Measurements from ENCODE around the gene NACC2.

The NACC2 gene

DNA sequence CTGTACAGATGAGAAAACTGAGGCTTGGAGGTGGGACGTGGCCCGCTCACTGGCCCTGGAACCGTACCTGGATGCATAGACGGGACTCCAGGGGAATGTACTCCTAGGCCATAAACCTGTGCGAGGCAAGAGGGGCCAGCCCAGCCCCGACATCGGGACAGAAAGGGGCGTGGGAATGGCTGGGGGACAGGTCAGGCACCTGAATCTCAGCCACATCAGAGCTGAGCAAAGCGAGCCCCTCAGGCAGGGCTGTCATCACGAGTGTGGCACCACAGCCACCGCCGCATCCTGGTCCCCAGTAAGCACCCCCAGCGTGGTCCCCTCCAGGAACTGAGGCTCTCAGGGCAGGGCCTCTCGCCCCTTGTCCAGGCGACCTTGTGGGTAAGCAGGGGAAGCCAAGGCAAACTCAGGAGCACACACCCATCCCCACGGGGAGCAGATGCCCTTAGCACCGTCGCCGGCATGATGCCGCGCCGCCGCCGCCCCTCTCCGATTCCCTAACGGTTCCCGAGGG, 16.5 kb downstream of the NACC2 start:
- no peaks in the 10 kb centered on the region for H3K27me3 ChIP-seq (ENCODE audit: insufficient read depth, low read length, poor library complexity, severe bottlenecking)
- H3K9ac ChIP-seq (ENCODE audit: low read depth, low read length, poor library complexity, severe bottlenecking), result no peak overlapping the region

DNA sequence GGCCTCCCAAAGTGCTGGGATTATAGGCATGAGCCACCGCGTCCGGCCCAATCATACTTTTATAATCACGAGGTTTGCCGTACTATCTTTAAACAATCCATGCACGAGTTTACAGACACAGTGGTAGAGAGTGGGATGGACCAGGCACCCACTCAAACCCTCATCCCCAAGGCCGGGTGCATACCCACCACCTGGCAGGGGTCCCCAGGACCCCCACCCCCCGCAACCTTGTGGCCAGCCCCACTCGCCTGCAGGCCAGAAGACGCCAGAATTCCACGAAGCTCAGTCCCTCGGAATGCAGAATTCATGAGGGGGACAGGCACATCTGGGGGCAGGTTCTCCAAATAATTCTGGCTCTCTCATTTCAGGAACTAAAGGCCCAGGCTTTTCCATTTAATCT, 17.1 kb downstream of the NACC2 start:
- Histone ChIP-seq H3K4me3 (ENCODE audit: low read length, poor library complexity, severe bottlenecking) (no peak overlapping the region), H3K9me2 (replicated peaks; ENCODE audit: low read depth, low read length) (no peaks in the 10 kb centered on the region), H3K9ac (ENCODE audit: low read depth, low read length, poor library complexity, severe bottlenecking) (no peak overlapping the region), H3K9me3 (ENCODE audit: insufficient read depth, low read depth, low read length) (no peaks in the 10 kb centered on the region), H4K20me1 (ENCODE audit: insufficient read depth, low read length, poor library complexity, severe bottlenecking) (no peaks in the 10 kb centered on the region), H3K79me2 (ENCODE audit: insufficient read depth, low read length) (no peaks in the 10 kb centered on the region), H3K4me2 (ENCODE audit: low read depth, low read length, poor library complexity, severe bottlenecking) (no peak overlapping the region), H3K36me3 (ENCODE audit: insufficient read depth, low read length) (no peaks in the 10 kb centered on the region), H3K4me1 (ENCODE audit: insufficient read depth, low read length, poor library complexity, severe bottlenecking) (peaks cover 6% of the 10 kb centered on the region), H2AFZ (ENCODE audit: low read length) (no peak overlapping the region), H3F3A (ENCODE audit: low read depth) (no peaks in the 10 kb centered on the region), H3K27me3 (ENCODE audit: insufficient read depth, low read length, poor library complexity, severe bottlenecking) (no peaks in the 10 kb centered on the region)
- TF ChIP-seq, protein P1, sequence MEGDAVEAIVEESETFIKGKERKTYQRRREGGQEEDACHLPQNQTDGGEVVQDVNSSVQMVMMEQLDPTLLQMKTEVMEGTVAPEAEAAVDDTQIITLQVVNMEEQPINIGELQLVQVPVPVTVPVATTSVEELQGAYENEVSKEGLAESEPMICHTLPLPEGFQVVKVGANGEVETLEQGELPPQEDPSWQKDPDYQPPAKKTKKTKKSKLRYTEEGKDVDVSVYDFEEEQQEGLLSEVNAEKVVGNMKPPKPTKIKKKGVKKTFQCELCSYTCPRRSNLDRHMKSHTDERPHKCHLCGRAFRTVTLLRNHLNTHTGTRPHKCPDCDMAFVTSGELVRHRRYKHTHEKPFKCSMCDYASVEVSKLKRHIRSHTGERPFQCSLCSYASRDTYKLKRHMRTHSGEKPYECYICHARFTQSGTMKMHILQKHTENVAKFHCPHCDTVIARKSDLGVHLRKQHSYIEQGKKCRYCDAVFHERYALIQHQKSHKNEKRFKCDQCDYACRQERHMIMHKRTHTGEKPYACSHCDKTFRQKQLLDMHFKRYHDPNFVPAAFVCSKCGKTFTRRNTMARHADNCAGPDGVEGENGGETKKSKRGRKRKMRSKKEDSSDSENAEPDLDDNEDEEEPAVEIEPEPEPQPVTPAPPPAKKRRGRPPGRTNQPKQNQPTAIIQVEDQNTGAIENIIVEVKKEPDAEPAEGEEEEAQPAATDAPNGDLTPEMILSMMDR (conservative IDR thresholded peaks at IDR 0.05; ENCODE audit: low read length), result no peak
- no peak for TF ChIP-seq EZH2phosphoT487 (IDR thresholded peaks at IDR 0.05; ENCODE audit: borderline replicate concordance)

More for the DNA sequence above, 16.5 kb downstream of the NACC2 start:
- Histone ChIP-seq H2AFZ (ENCODE audit: low read length) (no peak overlapping the region), H3K79me2 (ENCODE audit: insufficient read depth, low read length) (no peaks in the 10 kb centered on the region), H4K20me1 (ENCODE audit: insufficient read depth, low read length, poor library complexity, severe bottlenecking) (no peaks in the 10 kb centered on the region), H3K36me3 (ENCODE audit: insufficient read depth, low read length) (no peaks in the 10 kb centered on the region), H3K4me2 (ENCODE audit: low read depth, low read length, poor library complexity, severe bottlenecking) (no peak overlapping the region), H3F3A (ENCODE audit: low read depth) (no peaks in the 10 kb centered on the region), H3K4me3 (ENCODE audit: low read length, poor library complexity, severe bottlenecking) (no peak overlapping the region), H3K9me3 (ENCODE audit: insufficient read depth, low read depth, low read length) (no peaks in the 10 kb centered on the region), H3K4me1 (ENCODE audit: insufficient read depth, low read length, poor library complexity, severe bottlenecking) (peaks cover 6% of the 10 kb centered on the region), H3K9me2 (replicated peaks; ENCODE audit: low read depth, low read length) (no peaks in the 10 kb centered on the region)
- TF ChIP-seq, protein P1 (conservative IDR thresholded peaks at IDR 0.05; ENCODE audit: low read length), result no peak
- no peak for TF ChIP-seq EZH2phosphoT487 (IDR thresholded peaks at IDR 0.05; ENCODE audit: borderline replicate concordance)

DNA sequence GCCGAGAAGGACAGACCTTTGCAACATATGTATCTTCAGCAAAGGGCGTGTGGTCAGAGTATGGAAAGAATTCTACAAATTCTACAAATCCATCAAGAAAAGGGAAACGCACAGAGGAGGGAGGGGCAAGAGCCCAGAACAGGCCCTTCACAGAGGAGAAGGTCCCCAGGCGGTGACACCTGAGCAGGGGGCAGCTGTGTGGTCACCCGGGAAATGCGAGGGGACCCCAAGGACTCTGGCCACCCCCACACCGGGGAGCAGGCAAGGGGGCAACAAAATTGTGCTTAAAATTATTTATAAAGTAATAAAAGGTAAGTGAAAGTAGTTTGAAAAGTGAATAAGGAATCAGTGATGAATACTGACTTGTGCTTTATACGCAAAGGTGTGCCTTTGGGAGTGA, 17.6 kb downstream of the NACC2 start:
- no peaks in the 10 kb centered on the region for H3K9me2 ChIP-seq (replicated peaks; ENCODE audit: low read depth, low read length)
- TF ChIP-seq, protein P1 (conservative IDR thresholded peaks at IDR 0.05; ENCODE audit: low read length), result no peak
- TF ChIP-seq EZH2phosphoT487 (IDR thresholded peaks at IDR 0.05; ENCODE audit: borderline replicate concordance), result no peak
- no peaks in the 10 kb centered on the region for H4K20me1 ChIP-seq (ENCODE audit: insufficient read depth, low read length, poor library complexity, severe bottlenecking)
- peaks cover 6% of the 10 kb centered on the region for H3K4me1 ChIP-seq (ENCODE audit: insufficient read depth, low read length, poor library complexity, severe bottlenecking)
- H3K4me2 ChIP-seq (ENCODE audit: low read depth, low read length, poor library complexity, severe bottlenecking), result no peak overlapping the region
- H3K9ac ChIP-seq (ENCODE audit: low read depth, low read length, poor library complexity, severe bottlenecking), result no peak overlapping the region
- H3K36me3 ChIP-seq (ENCODE audit: insufficient read depth, low read length), result no peaks in the 10 kb centered on the region
- no peaks in the 10 kb centered on the region for H3F3A ChIP-seq (ENCODE audit: low read depth)
- H3K79me2 ChIP-seq (ENCODE audit: insufficient read depth, low read length), result no peaks in the 10 kb centered on the region
- no peaks in the 10 kb centered on the region for H3K9me3 ChIP-seq (ENCODE audit: insufficient read depth, low read depth, low read length)
- no peak overlapping the region for H2AFZ ChIP-seq (ENCODE audit: low read length)
- no peaks in the 10 kb centered on the region for H3K27me3 ChIP-seq (ENCODE audit: insufficient read depth, low read length, poor library complexity, severe bottlenecking)
- no peak overlapping the region for H3K4me3 ChIP-seq (ENCODE audit: low read length, poor library complexity, severe bottlenecking)
